B cell (primary cell): ENCODE results near the gene ITGB1. TPM values are rescaled to one million over a fixed set of nuclear protein-coding genes. Genes with fewer than 3 reads are reported as not detected.

Source experiments
- ATAC-seq: fragments of 200-7000 bp; cut with Tn5 transposase; one replicate; pipeline ENCODE4 v1.10.0; 2021; ENCODE audit warnings: low read depth, mild to moderate bottlenecking, moderate number of reproducible peaks, moderate library complexity
- CTCF ChIA-PET: fragments of 350-600 bp; sonication (Branson Sonifier 250); formaldehyde crosslinking; loops from one replicate; lab custom pipeline; 2021; ENCODE audit warnings: antibody characterized with exemption, inconsistent platforms; lab: Charles Lee
- POLR2A ChIA-PET: fragments of 350-600 bp; sonication (Branson Sonifier 250); formaldehyde crosslinking; loops from one replicate; lab custom pipeline; 2021; ENCODE audit warnings: antibody characterized with exemption; lab: Charles Lee
- DNase-seq: peaks from one replicate; pipeline ENCODE4 v3.0.0; 2013
- H2AFZ ChIP-seq: 2 replicates; pipeline ENCODE4 v1.6.1; 2012; ENCODE audit warnings: mild to moderate bottlenecking, low read depth, low read length; ENCODE audit not compliant: insufficient read depth, poor library complexity, severe bottlenecking
- H3K27ac ChIP-seq, 2 donors: 1 replicate in 1 of 2; 2 replicates in 1 of 2; pipeline ENCODE4 v1.5.1; 2012 to 2013; ENCODE audit warnings: low read length in 2 of 2, mild to moderate bottlenecking in 2 of 2, moderate library complexity in 1 of 2
- H3K27me3 ChIP-seq, 4 experiments: fragments of 200-600 bp in 1 of 4; sonication (generic) in 1 of 4; replicated peaks in 1 of 4; 1 replicate in 2 of 4; 2 replicates in 2 of 4; pipeline versions ENCODE4 v1.6.1 to v1.7.0; 2013 to 2016; ENCODE audit warnings: low read length in 3 of 4, mild to moderate bottlenecking in 2 of 4, mixed read lengths in 1 of 4, moderate library complexity in 1 of 4; ENCODE audit not compliant: insufficient read depth in 4 of 4, control insufficient read depth in 3 of 4; ENCODE audit errors: control extremely low read depth in 1 of 4
- H3K36me3 ChIP-seq, 2 experiments: replicated peaks in 1 of 2; 1 replicate in 1 of 2; 2 replicates in 1 of 2; pipeline versions ENCODE4 v1.6.1 to v1.7.1; 2013; ENCODE audit warnings: low read length in 1 of 2; ENCODE audit not compliant: insufficient read depth in 2 of 2, control insufficient read depth in 1 of 2; ENCODE audit errors: control extremely low read depth in 1 of 2, extremely low read depth in 1 of 2
- H3K4me1 ChIP-seq, 2 donors: fragments of 200-600 bp in 1 of 2; sonication (generic) in 1 of 2; 1 replicate in 1 of 2; 2 replicates in 1 of 2; pipeline versions ENCODE4 v1.5.1 to v1.6.1; 2013 to 2017; ENCODE audit warnings: low read length in 2 of 2; ENCODE audit not compliant: control insufficient read depth in 2 of 2, insufficient read depth in 2 of 2
- H3K4me2 ChIP-seq: replicated peaks from 2 replicates; pipeline ENCODE3; 2012; ENCODE audit warnings: mild to moderate bottlenecking, low read depth, low read length; ENCODE audit not compliant: poor library complexity, severe bottlenecking
- H3K4me3 ChIP-seq, 5 experiments: fragments of 200-600 bp in 1 of 5; sonication (generic) in 1 of 5; 1 replicate in 3 of 5; 2 replicates in 2 of 5; pipeline versions ENCODE4 v1.5.1 to v1.7.0; 2011 to 2016; ENCODE audit warnings: low read length in 4 of 5, mild to moderate bottlenecking in 4 of 5, low read depth in 2 of 5, control low read depth in 1 of 5, moderate library complexity in 1 of 5; ENCODE audit not compliant: insufficient read depth in 1 of 5; ENCODE audit errors: control extremely low read depth in 1 of 5, extremely low read depth in 1 of 5
- H3K79me2 ChIP-seq: fragments of 200-600 bp; sonication (generic); one replicate; pipeline ENCODE4 v1.6.0; 2016; ENCODE audit warnings: low read length; ENCODE audit not compliant: control insufficient read depth, insufficient read depth
- H3K9ac ChIP-seq: fragments of 200-600 bp; sonication (generic); 2 replicates; pipeline ENCODE4 v1.6.1; 2017; ENCODE audit warnings: mild to moderate bottlenecking, low read length, moderate library complexity
- H3K9me3 ChIP-seq, 3 donors: one replicate each; pipeline versions ENCODE4 v1.6.1 to v1.7.1; 2013; ENCODE audit warnings: low read length in 2 of 3; ENCODE audit not compliant: control insufficient read depth in 2 of 3, insufficient read depth in 1 of 3; ENCODE audit errors: control extremely low read depth in 1 of 3
- H4K20me1 ChIP-seq: 2 replicates; pipeline ENCODE4 v1.6.0; 2012; ENCODE audit warnings: mild to moderate bottlenecking, low read length; ENCODE audit not compliant: insufficient read depth, control insufficient read depth, poor library complexity, severe bottlenecking
- H3K27ac Mint-ChIP-seq: one replicate; pipeline ENCODE4 v1.8.0; 2021; ENCODE audit warnings: mixed read lengths
- H3K27me3 Mint-ChIP-seq: one replicate; pipeline ENCODE4 v1.8.0; 2021; ENCODE audit warnings: mixed read lengths
- H3K4me1 Mint-ChIP-seq: one replicate; pipeline ENCODE4 v1.8.0; 2021; ENCODE audit warnings: mixed read lengths
- H3K4me3 Mint-ChIP-seq: one replicate; pipeline ENCODE4 v1.8.0; 2021; ENCODE audit warnings: mixed read lengths
- H3K9me3 Mint-ChIP-seq: one replicate; pipeline ENCODE4 v1.8.0; 2022; ENCODE audit warnings: mixed read lengths; ENCODE audit not compliant: insufficient read depth
- EZH2 ChIP-seq: IDR thresholded peaks from 2 replicates; pipeline ENCODE4 v1.6.1; 2012; ENCODE audit warnings: borderline replicate concordance, low read depth, mild to moderate bottlenecking, moderate library complexity, low read length; ENCODE audit not compliant: insufficient read depth, poor library complexity, severe bottlenecking
- WGBS: methylation state at CpG from one replicate; pipeline ENCODE4 v1.1.5; 2013; ENCODE audit warnings: missing lambda C conversion rate; ENCODE audit not compliant: insufficient coverage; 5-methylcytosine and 5-hydroxymethylcytosine counted together
- intact Hi-C: fragments of 100-400 bp; cut with micrococcal nuclease; formaldehyde crosslinking; loops from one replicate; pipeline ENCODE4 v1.10.0; 2022
- polyA plus RNA-seq: library from polyadenylated mRNA; depleted of rRNA; stranded (reverse); fragments of >200 nt; gene quantifications from 2 replicates; pipeline ENCODE4 v1.2.3, GENCODE V29; 2012
- total RNA-seq, 2 donors: library from RNA; stranded (reverse); fragments of 120-200 nt in 1 of 2; gene quantifications; 1 replicate in 1 of 2; 2 replicates in 1 of 2; pipeline versions ENCODE4 v1.2.3 to v1.2.4, GENCODE V29; 2013 to 2022
- TF ChIP-seq, protein P1 (sequence below): fragments of 200-600 bp; IDR thresholded peaks from one replicate; pipeline ENCODE4 v1.8.0; 2022; ENCODE audit warnings: antibody characterized with exemption, mild to moderate bottlenecking

ITGB1 gene
- total and polyA plus RNA-seq, 2 donors (not counting 1 experiment from before 2014, with no cell fraction given): 30.8 to 128 TPM

DNA sequence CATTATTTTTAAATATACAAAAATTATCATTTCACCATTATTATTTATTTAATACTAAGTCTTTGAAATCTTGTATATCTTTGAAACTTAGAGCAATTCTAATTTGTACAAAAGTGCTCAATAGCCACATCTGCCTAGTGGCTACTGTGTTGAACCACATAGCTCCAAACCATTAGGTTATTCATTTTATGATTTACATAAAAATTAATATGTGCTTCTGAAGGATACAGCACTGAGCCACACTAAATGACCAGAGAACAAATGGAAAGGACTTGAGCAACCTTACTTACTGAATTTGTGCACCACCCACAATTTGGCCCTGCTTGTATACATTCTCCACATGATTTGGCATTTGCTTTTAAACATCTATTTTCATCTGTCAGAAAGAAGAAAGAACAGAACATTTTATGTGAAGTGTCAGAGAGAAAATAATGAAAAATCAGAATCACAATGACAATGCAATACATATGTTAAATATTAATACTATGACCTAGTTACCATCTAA is 25.8 kb downstream of the ITGB1 start:
- DNase-seq: no peak
- no peak overlapping the region for H3K27ac Mint-ChIP-seq
- ATAC-seq: no peak
- H3K9me3 Mint-ChIP-seq: no peaks in the 10 kb centered on the region
- H3K27me3 Mint-ChIP-seq: no peaks in the 10 kb centered on the region
- Histone ChIP-seq H3K9ac (no peak overlapping the region), H3K4me3 (no peak overlapping the region), H3K79me2 (peaks cover 11% of the 10 kb centered on the region), H3K9me3 (peaks cover 0 to 2% (median 0%) of the 10 kb centered on the region in 3 donors), H3K27me3 (no peaks in the 10 kb centered on the region), H4K20me1 (no peaks in the 10 kb centered on the region), H3K4me2 (no peak overlapping the region), H3K4me1 (no peaks in the 10 kb centered on the region), H3K27ac (no peak overlapping the region), H3K36me3 (peaks cover 17 to 48% of the 10 kb centered on the region in 2 experiments), H2AFZ (no peak overlapping the region)
- intact Hi-C loops: loop anchor here (10.0 kb wide), 1 partner anchor 223 kb away; no protein-coding TSS in a partner anchor
- H3K4me3 Mint-ChIP-seq: no peak overlapping the region
- POLR2A ChIA-PET: no interaction called here
- TF ChIP-seq EZH2: no peak
- TF ChIP-seq, protein P1, sequence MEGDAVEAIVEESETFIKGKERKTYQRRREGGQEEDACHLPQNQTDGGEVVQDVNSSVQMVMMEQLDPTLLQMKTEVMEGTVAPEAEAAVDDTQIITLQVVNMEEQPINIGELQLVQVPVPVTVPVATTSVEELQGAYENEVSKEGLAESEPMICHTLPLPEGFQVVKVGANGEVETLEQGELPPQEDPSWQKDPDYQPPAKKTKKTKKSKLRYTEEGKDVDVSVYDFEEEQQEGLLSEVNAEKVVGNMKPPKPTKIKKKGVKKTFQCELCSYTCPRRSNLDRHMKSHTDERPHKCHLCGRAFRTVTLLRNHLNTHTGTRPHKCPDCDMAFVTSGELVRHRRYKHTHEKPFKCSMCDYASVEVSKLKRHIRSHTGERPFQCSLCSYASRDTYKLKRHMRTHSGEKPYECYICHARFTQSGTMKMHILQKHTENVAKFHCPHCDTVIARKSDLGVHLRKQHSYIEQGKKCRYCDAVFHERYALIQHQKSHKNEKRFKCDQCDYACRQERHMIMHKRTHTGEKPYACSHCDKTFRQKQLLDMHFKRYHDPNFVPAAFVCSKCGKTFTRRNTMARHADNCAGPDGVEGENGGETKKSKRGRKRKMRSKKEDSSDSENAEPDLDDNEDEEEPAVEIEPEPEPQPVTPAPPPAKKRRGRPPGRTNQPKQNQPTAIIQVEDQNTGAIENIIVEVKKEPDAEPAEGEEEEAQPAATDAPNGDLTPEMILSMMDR: no peak
- peaks cover 2% of the 10 kb centered on the region for H3K4me1 Mint-ChIP-seq
- CTCF ChIA-PET: no interaction called here

DNA sequence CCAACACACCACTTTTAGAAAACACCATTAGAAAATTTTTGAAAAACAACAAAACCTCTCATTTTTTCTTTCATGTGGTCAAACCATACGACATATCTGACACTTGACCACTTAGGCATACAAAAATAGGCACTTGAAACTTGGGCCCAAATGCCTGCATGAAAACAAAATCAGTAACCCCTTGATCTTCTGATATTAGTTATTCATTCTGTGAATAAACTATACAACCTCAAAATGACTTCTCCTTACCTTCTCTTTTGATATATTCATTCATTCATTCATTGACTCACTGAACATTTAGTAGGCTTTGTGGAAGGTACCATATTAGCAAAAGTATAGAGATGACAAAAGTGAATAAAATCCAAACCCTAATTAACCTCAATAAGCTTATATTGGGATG is 26.4 kb downstream of the ITGB1 start:
- ATAC-seq (no peak), DNase-seq (no peak)
- POLR2A ChIA-PET: no interaction called here
- Histone ChIP-seq H3K9ac (no peak overlapping the region), H3K4me2 (no peak overlapping the region), H4K20me1 (no peaks in the 10 kb centered on the region), H3K9me3 (peaks cover 0 to 2% (median 0%) of the 10 kb centered on the region in 3 donors), H3K79me2 (peaks cover 7% of the 10 kb centered on the region), H3K4me3 (no peak overlapping the region), H2AFZ (no peak overlapping the region), H3K4me1 (no peaks in the 10 kb centered on the region), H3K27me3 (no peaks in the 10 kb centered on the region), H3K27ac (no peak overlapping the region), H3K36me3 (peaks cover 17 to 55% of the 10 kb centered on the region in 2 experiments)
- no peaks in the 10 kb centered on the region for H3K27me3 Mint-ChIP-seq
- peaks cover 2% of the 10 kb centered on the region for H3K4me1 Mint-ChIP-seq
- no peak overlapping the region for H3K4me3 Mint-ChIP-seq
- H3K27ac Mint-ChIP-seq: no peak overlapping the region
- no CpG with 5 or more reads among the region's 1 CpG for WGBS
- H3K9me3 Mint-ChIP-seq: no peaks in the 10 kb centered on the region
- CTCF ChIA-PET: no interaction called here
- TF ChIP-seq, protein P1: no peak
- TF ChIP-seq EZH2: no peak
- intact Hi-C loops: loop anchor here (10.0 kb wide), 1 partner anchor 223 kb away; no protein-coding TSS in a partner anchor
